GM23338 (cell line): ENCODE results near the gene DAB1. TPM values are rescaled to one million over a fixed set of nuclear protein-coding genes. Genes with fewer than 3 reads are reported as not detected.

Source experiments
- ATAC-seq: fragments of 200-7000 bp; cut with Tn5 transposase; 3 replicates; pipeline ENCODE4 v1.9.1; 2020
- DNase-seq: peaks from one replicate; pipeline ENCODE4 v3.0.0-alpha.2; 2015; ENCODE audit warnings: low spot score
- H2AFZ ChIP-seq: fragments of 200-600 bp; sonication (generic); 2 replicates; pipeline ENCODE4 v1.8.0; 2016; ENCODE audit warnings: antibody characterized with exemption, mild to moderate bottlenecking, moderate library complexity
- H3F3A ChIP-seq: fragments of 200-600 bp; sonication (generic); replicated peaks from 2 replicates; pipeline ENCODE4 v1.8.0; 2017; ENCODE audit warnings: antibody characterized with exemption, mixed run types, low read depth
- H3K27ac ChIP-seq: fragments of 200-600 bp; sonication (generic); 2 replicates; pipeline ENCODE4 v1.6.1; 2016; ENCODE audit warnings: low read depth
- H3K27me3 ChIP-seq: fragments of 200-600 bp; sonication (generic); 2 replicates; pipeline ENCODE4 v1.8.0; 2016; ENCODE audit warnings: mild to moderate bottlenecking, mixed run types, moderate library complexity; ENCODE audit not compliant: insufficient read depth
- H3K36me3 ChIP-seq: fragments of 200-600 bp; sonication (generic); 2 replicates; pipeline ENCODE4 v1.8.0; 2016; ENCODE audit warnings: mild to moderate bottlenecking; ENCODE audit not compliant: insufficient read depth
- H3K4me1 ChIP-seq: fragments of 200-600 bp; sonication (generic); 2 replicates; pipeline ENCODE4 v1.8.0; 2016; ENCODE audit warnings: mild to moderate bottlenecking, moderate library complexity; ENCODE audit not compliant: insufficient read depth
- H3K4me2 ChIP-seq: fragments of 200-600 bp; sonication (generic); 2 replicates; pipeline ENCODE4 v1.7.1; 2017; ENCODE audit warnings: mixed run types
- H3K4me3 ChIP-seq: fragments of 200-600 bp; sonication (generic); 2 replicates; pipeline ENCODE4 v1.6.1; 2016; ENCODE audit warnings: mixed run types
- H3K79me2 ChIP-seq: fragments of 200-600 bp; sonication (generic); replicated peaks from 2 replicates; pipeline ENCODE4 v1.8.0; 2017; ENCODE audit warnings: mild to moderate bottlenecking; ENCODE audit not compliant: insufficient read depth
- H3K9me2 ChIP-seq: fragments of 200-600 bp; sonication (generic); 2 replicates; pipeline ENCODE4 v1.8.0; 2017; ENCODE audit not compliant: insufficient read depth
- H4K20me1 ChIP-seq: fragments of 200-600 bp; sonication (generic); replicated peaks from 2 replicates; pipeline ENCODE4 v1.8.0; 2017; ENCODE audit warnings: mild to moderate bottlenecking; ENCODE audit not compliant: insufficient read depth
- H3K27ac Mint-ChIP-seq: 2 replicates; pipeline ENCODE4 v1.8.0; 2020; ENCODE audit warnings: inconsistent platforms, mild to moderate bottlenecking, moderate library complexity, mixed read lengths
- H3K27me3 Mint-ChIP-seq: 3 replicates; pipeline ENCODE4 v1.8.0; 2022; ENCODE audit warnings: low read depth, mild to moderate bottlenecking, moderate library complexity, mixed read lengths, inconsistent platforms; ENCODE audit not compliant: insufficient read depth, poor library complexity
- H3K36me3 Mint-ChIP-seq: 3 replicates; pipeline ENCODE4 v1.8.0; 2021; ENCODE audit warnings: low read depth, mild to moderate bottlenecking, inconsistent platforms, moderate library complexity, mixed read lengths
- H3K4me1 Mint-ChIP-seq: 3 replicates; pipeline ENCODE4 v1.8.0; 2020; ENCODE audit warnings: mild to moderate bottlenecking, inconsistent platforms, mixed read lengths
- H3K4me3 Mint-ChIP-seq: 3 replicates; pipeline ENCODE4 v1.8.0; 2021; ENCODE audit warnings: moderate library complexity, mild to moderate bottlenecking, inconsistent platforms, mixed read lengths
- H3K9me3 Mint-ChIP-seq: 3 replicates; pipeline ENCODE4 v1.8.0; 2020; ENCODE audit warnings: moderate library complexity, mild to moderate bottlenecking, inconsistent platforms, mixed read lengths
- CREB1 ChIP-seq: fragments of 250-450 bp; sonication (Bioruptor Pico); IDR thresholded peaks from 2 replicates; pipeline ENCODE4 v1.5.0; 2020; ENCODE audit warnings: low read depth, mild to moderate bottlenecking, moderate library complexity
- CTCF ChIP-seq, 2 experiments: fragments of 200-600 bp in 1 of 2; sonication (generic) in 1 of 2; conservative IDR thresholded peaks; 2 replicates each; pipeline versions ENCODE4 v1.5.1 to v1.6.1; 2016 to 2017; ENCODE audit warnings: antibody characterized with exemption in 2 of 2, low read depth in 2 of 2, mild to moderate bottlenecking in 2 of 2, moderate library complexity in 1 of 2
- ETS1 ChIP-seq: IDR thresholded peaks from 2 replicates; pipeline ENCODE4 v1.6.1; 2016; ENCODE audit warnings: antibody characterized with exemption
- EZH2 ChIP-seq: fragments of 200-600 bp; sonication (generic); IDR thresholded peaks from one replicate; pipeline ENCODE4 v1.8.0; 2017; ENCODE audit warnings: antibody characterized with exemption, mild to moderate bottlenecking, low read depth; ENCODE audit not compliant: unreplicated experiment
- EZH2phosphoT487 ChIP-seq: fragments of 200-600 bp; sonication (generic); IDR thresholded peaks from one replicate; pipeline ENCODE4 v1.8.1; 2018; ENCODE audit warnings: antibody characterized with exemption; ENCODE audit not compliant: unreplicated experiment
- JUNB ChIP-seq: IDR thresholded peaks from one replicate; pipeline ENCODE4 v1.6.1; 2016; ENCODE audit warnings: antibody characterized with exemption; ENCODE audit not compliant: unreplicated experiment
- NANOG ChIP-seq: IDR thresholded peaks from 2 replicates; pipeline ENCODE4 v1.6.1; 2016; ENCODE audit warnings: antibody characterized with exemption, borderline replicate concordance
- POLR2AphosphoS5 ChIP-seq: IDR thresholded peaks from 2 replicates; pipeline ENCODE4 v1.6.1; 2016; ENCODE audit warnings: antibody characterized with exemption, low read depth
- REST ChIP-seq: IDR thresholded peaks from one replicate; pipeline ENCODE4 v1.6.1; 2018; ENCODE audit warnings: antibody characterized with exemption; ENCODE audit not compliant: unreplicated experiment
- STAT1 ChIP-seq: IDR thresholded peaks from one replicate; pipeline ENCODE4 v1.6.1; 2016; ENCODE audit warnings: antibody characterized with exemption; ENCODE audit not compliant: unreplicated experiment
- ZNF114 ChIP-seq: fragments of 250-450 bp; sonication (Bioruptor Pico); IDR thresholded peaks from 2 replicates; pipeline ENCODE4 v1.5.0; 2020; ENCODE audit warnings: mild to moderate bottlenecking, moderate library complexity
- polyA plus RNA-seq: library from polyadenylated mRNA; unstranded; fragments of >200 nt; fragmentation: Nextera tagmentation; extraction: Ambion mirVana; gene quantifications from 2 replicates; pipeline ENCODE4 v1.2.1, GENCODE V29; 2016
- total RNA-seq: library from RNA; depleted of rRNA; stranded (reverse); fragments of >200 nt; shearing (Covaris generic); gene quantifications from 2 replicates; pipeline ENCODE4 v1.2.3, GENCODE V29; 2014

DAB1 gene
- total and polyA plus RNA-seq, 2 experiments from 2014 or later: 12.8 to 14.5 TPM

GRCh38 chr1:57124768-57125446 is 299.0 kb downstream of the DAB1 start:
- H3K4me2 ChIP-seq: no peak overlapping the region
- Mint-ChIP-seq H3K4me3 (no peak overlapping the region), H3K9me3 (no peaks in the 10 kb centered on the region), H3K36me3 (no peaks in the 10 kb centered on the region), H3K27ac (no peak overlapping the region), H3K27me3 (no peaks in the 10 kb centered on the region), H3K4me1 (peaks cover 8% of the 10 kb centered on the region)
- no peak overlapping the region for H3K27ac ChIP-seq
- H4K20me1 ChIP-seq: no peaks in the 10 kb centered on the region
- TF ChIP-seq EZH2: no peak
- TF ChIP-seq CTCF (conservative IDR thresholded peaks at IDR 0.05; ENCODE audit: low read depth in 2 of 2): peak; percentile 53 to 58
- ATAC-seq: peak; percentile 44; the same call in 1 of the 3 replicates
- DNase-seq: no peak
- no peaks in the 10 kb centered on the region for H3K79me2 ChIP-seq
- H2AFZ ChIP-seq: no peak overlapping the region
- H3K4me1 ChIP-seq: no peaks in the 10 kb centered on the region; the same call in 1 of the 2 replicates
- H3K4me3 ChIP-seq: no peak overlapping the region
- H3F3A ChIP-seq: no peaks in the 10 kb centered on the region
- H3K9me2 ChIP-seq: no peaks in the 10 kb centered on the region
- no peaks in the 10 kb centered on the region for H3K27me3 ChIP-seq
- no peaks in the 10 kb centered on the region for H3K36me3 ChIP-seq

- ATAC-seq: no peak
- no peaks in the 10 kb centered on the region for H3K27me3 ChIP-seq
- no peaks in the 10 kb centered on the region for H4K20me1 ChIP-seq
- H3K9me2 ChIP-seq: no peaks in the 10 kb centered on the region
- Mint-ChIP-seq H3K27ac (no peak overlapping the region), H3K27me3 (no peaks in the 10 kb centered on the region), H3K36me3 (no peaks in the 10 kb centered on the region), H3K9me3 (no peaks in the 10 kb centered on the region), H3K4me3 (no peak overlapping the region), H3K4me1 (peaks cover 4% of the 10 kb centered on the region; the same call in 2 of the 3 replicates)
- H3K4me2 ChIP-seq: no peak overlapping the region
- no peak for DNase-seq
- H2AFZ ChIP-seq: no peak overlapping the region
- no peaks in the 10 kb centered on the region for H3K36me3 ChIP-seq
- no peak overlapping the region for H3K4me3 ChIP-seq
- no peaks in the 10 kb centered on the region for H3F3A ChIP-seq
- H3K79me2 ChIP-seq: no peaks in the 10 kb centered on the region
- H3K4me1 ChIP-seq: no peaks in the 10 kb centered on the region
- H3K27ac ChIP-seq: no peak overlapping the region
- TF ChIP-seq POLR2AphosphoS5 (no peak), REST (no peak), NANOG (no peak), ETS1 (no peak), ZNF114 (CRISPR knock-in tag) (no peak), JUNB (no peak), STAT1 (no peak), CTCF (conservative IDR thresholded peaks at IDR 0.05; ENCODE audit: low read depth in 2 of 2) (no peak), EZH2phosphoT487 (no peak), CREB1 (no peak)
Observed at GRCh38 chr1:57124170-57124569, 299.7 kb downstream of the DAB1 start.
